H1 (cell line): ENCODE results near the gene KCNK3. TPM values are rescaled to one million over a fixed set of nuclear protein-coding genes. Genes with fewer than 3 reads are reported as not detected.

Experiments used
- SIRT6 ChIP-seq: IDR thresholded peaks from one replicate; pipeline ENCODE4 v1.7.1; 2012; ENCODE audit warnings: low read length, inconsistent platforms
- TEAD4 ChIP-seq: IDR thresholded peaks from 2 replicates; pipeline ENCODE4 v1.6.1; 2012; ENCODE audit warnings: low read depth, low read length, inconsistent platforms, mixed read lengths
- YY1 ChIP-seq: IDR thresholded peaks from 2 replicates; pipeline ENCODE4 v1.6.1; 2011; ENCODE audit warnings: low read depth, mild to moderate bottlenecking, low read length
- polyA plus RNA-seq, 7 experiments: library from polyadenylated mRNA; depleted of rRNA in 3 of 7; stranded (reverse) in 5 of 7; unstranded in 2 of 7; fragments of >200 nt in 5 of 7; fragments of 200-250 nt in 2 of 7; gene quantifications; 1 replicate in 5 of 7; 2 replicates in 1 of 7; 4 replicates in 1 of 7; pipeline versions ENCODE4 v1.2.1 to v1.2.3, GENCODE V29; 2011 to 2013; ENCODE audit warnings: missing spikeins in 2 of 7, mixed read lengths in 2 of 7
- total RNA-seq: library from RNA; stranded (reverse); fragmentation: NEBNext Ultra II Directional; extraction: Animal tissue kit (Norgen Biotek cat#: 25700); gene quantifications from 2 replicates; pipeline ENCODE4 v1.2.1, GENCODE V29; 2021

Gene KCNK3
- total and polyA plus RNA-seq, 2 of the 8 experiments (the other 6 are each of a cell fraction or from before 2014, with no cell fraction given) = 0.29 to 0.30 TPM

- TF ChIP-seq YY1 (no peak), TEAD4 (no peak), SIRT6 (no peak)
- TF ChIP-seq, all 59 proteins: peak for 0
Measured at GRCh38 chr2:26729311-26729710, 36.8 kb downstream of the KCNK3 start (continued).
